ENCODE measurements around the gene SEC11A. TPM values are rescaled to one million over a fixed set of nuclear protein-coding genes. Genes with fewer than 3 reads are reported as not detected.

The SEC11A gene
- total RNA-seq, 1 experiment from 2014 or later = 140 TPM

GRCh38 chr15:84734794-84735479 is 19.0 kb upstream of the SEC11A start:
- H3K79me2 ChIP-seq (ENCODE audit: low read length) = no peaks in the 10 kb centered on the region
- intact Hi-C loops (cut with micrococcal nuclease) = no loop called here
- TF ChIP-seq EZH2 (IDR thresholded peaks at IDR 0.05; ENCODE audit: low read length, unreplicated experiment) = no peak
- TF ChIP-seq EZH2phosphoT487 (IDR thresholded peaks at IDR 0.05; ENCODE audit: borderline replicate concordance, low read length) = no peak
- no peak for TF ChIP-seq CTCF (conservative IDR thresholded peaks at IDR 0.05; ENCODE audit: low read depth, low read length)
- DNase-seq (peak; percentile 88), ATAC-seq (peak; percentile 84)
- H3K9me3 ChIP-seq (ENCODE audit: low read length) = no peaks in the 10 kb centered on the region
- POLR2A ChIA-PET (ENCODE audit: unreplicated experiment) = interaction anchor here (0.5 to 0.9 kb wide), 3 partner anchors 12 to 81 kb away, joined by 3 to 11 read pairs (median 7); partner anchors contain the start of genes SEC11A and WDR73
- H3K27me3 ChIP-seq (ENCODE audit: low read length) = no peaks in the 10 kb centered on the region
- peak overlapping the region; percentile 91 for H3K27ac ChIP-seq (ENCODE audit: low read length)
- peak overlapping the region; percentile 42 for H3K9ac ChIP-seq (ENCODE audit: low read length)
- no TSS peak for BruUV-seq (replicated peaks)
- peaks cover 24% of the 10 kb centered on the region for H3K4me1 ChIP-seq (ENCODE audit: insufficient read depth, low read length)
- peak overlapping the region; percentile 55; the same call in 1 of the 2 replicates for H3K4me3 ChIP-seq (ENCODE audit: low read length)
- no peaks in the 10 kb centered on the region for H3K9me2 ChIP-seq (replicated peaks; ENCODE audit: low read length)
- no peaks in the 10 kb centered on the region for H4K20me1 ChIP-seq (ENCODE audit: low read length)
- H3F3A ChIP-seq (ENCODE audit: low read length, unreplicated experiment) = peaks cover 6% of the 10 kb centered on the region
- CTCF ChIA-PET = no interaction called here
- H2AFZ ChIP-seq (ENCODE audit: low read length) = peak overlapping the region; percentile 63
- H3K36me3 ChIP-seq (ENCODE audit: low read depth, low read length) = no peaks in the 10 kb centered on the region
- H3K4me2 ChIP-seq (ENCODE audit: low read length) = peak overlapping the region; percentile 79

- TF ChIP-seq CTCF (conservative IDR thresholded peaks at IDR 0.05; ENCODE audit: low read depth, low read length) (no peak), EZH2 (IDR thresholded peaks at IDR 0.05; ENCODE audit: low read length, unreplicated experiment) (no peak), EZH2phosphoT487 (IDR thresholded peaks at IDR 0.05; ENCODE audit: borderline replicate concordance, low read length) (no peak)
- Histone ChIP-seq H3K79me2 (ENCODE audit: low read length) (no peaks in the 10 kb centered on the region), H4K20me1 (ENCODE audit: low read length) (no peaks in the 10 kb centered on the region), H3K27ac (ENCODE audit: low read length) (no peak overlapping the region), H3K4me1 (ENCODE audit: insufficient read depth, low read length) (peaks cover 24% of the 10 kb centered on the region), H3F3A (ENCODE audit: low read length, unreplicated experiment) (peaks cover 6% of the 10 kb centered on the region), H2AFZ (ENCODE audit: low read length) (no peak overlapping the region), H3K27me3 (ENCODE audit: low read length) (no peaks in the 10 kb centered on the region), H3K36me3 (ENCODE audit: low read depth, low read length) (no peaks in the 10 kb centered on the region), H3K4me2 (ENCODE audit: low read length) (no peak overlapping the region), H3K9me3 (ENCODE audit: low read length) (no peaks in the 10 kb centered on the region), H3K9me2 (replicated peaks; ENCODE audit: low read length) (no peaks in the 10 kb centered on the region), H3K4me3 (ENCODE audit: low read length) (no peak overlapping the region), H3K9ac (ENCODE audit: low read length) (no peak overlapping the region)
- CTCF ChIA-PET = interaction anchor here (0.6 kb wide), 1 partner anchor 64 kb away, joined by 4 read pairs; no protein-coding TSS in a partner anchor
- POLR2A ChIA-PET (ENCODE audit: unreplicated experiment) = no interaction called here
- no TSS peak for BruUV-seq (replicated peaks)
- intact Hi-C loops (cut with micrococcal nuclease) = no loop called here
- ATAC-seq (no peak), DNase-seq (no peak)
Measured at GRCh38 chr15:84731774-84732173, 15.8 kb upstream of the SEC11A start.

GRCh38 chr15:84727429-84727828 is 11.5 kb upstream of the SEC11A start:
- intact Hi-C loops (cut with micrococcal nuclease) = no loop called here
- Histone ChIP-seq H3K27me3 (ENCODE audit: low read length) (no peaks in the 10 kb centered on the region), H3K79me2 (ENCODE audit: low read length) (no peaks in the 10 kb centered on the region), H3K9me3 (ENCODE audit: low read length) (no peaks in the 10 kb centered on the region), H3K4me2 (ENCODE audit: low read length) (no peak overlapping the region), H3K9me2 (replicated peaks; ENCODE audit: low read length) (no peaks in the 10 kb centered on the region), H3K4me1 (ENCODE audit: insufficient read depth, low read length) (peaks cover 6% of the 10 kb centered on the region), H3K36me3 (ENCODE audit: low read depth, low read length) (no peaks in the 10 kb centered on the region), H3K27ac (ENCODE audit: low read length) (no peak overlapping the region), H2AFZ (ENCODE audit: low read length) (no peak overlapping the region), H3K4me3 (ENCODE audit: low read length) (no peak overlapping the region), H4K20me1 (ENCODE audit: low read length) (no peaks in the 10 kb centered on the region), H3K9ac (ENCODE audit: low read length) (no peak overlapping the region), H3F3A (ENCODE audit: low read length, unreplicated experiment) (no peaks in the 10 kb centered on the region)
- TF ChIP-seq CTCF (conservative IDR thresholded peaks at IDR 0.05; ENCODE audit: low read depth, low read length) = no peak
- no peak for TF ChIP-seq EZH2phosphoT487 (IDR thresholded peaks at IDR 0.05; ENCODE audit: borderline replicate concordance, low read length)
- no peak for TF ChIP-seq EZH2 (IDR thresholded peaks at IDR 0.05; ENCODE audit: low read length, unreplicated experiment)
- no TSS peak for BruUV-seq (replicated peaks)
- POLR2A ChIA-PET (ENCODE audit: unreplicated experiment) = no interaction called here
- DNase-seq = no peak
- CTCF ChIA-PET = no interaction called here
- ATAC-seq = no peak

Measured in PC-3 (cell line).